ENCODE data around the gene C11orf16.
"Not testable (repeated sequence)": the region's sequence is repeated elsewhere in the genome, so short reads cannot be mapped to it uniquely, and the experiment has no call there.

The C11orf16 gene

GRCh38 chr11:8899119-8899753 is 33.5 kb downstream of the C11orf16 start:
- Mint-ChIP-seq H3K9me3 (peaks cover 0 to 9% of the 10 kb centered on the region in 2 donors), H3K4me3 (no peak overlapping the region), H3K27me3 (peaks cover 0 to 13% of the 10 kb centered on the region in 2 donors), H3K27ac (no peak overlapping the region), H3K36me3 (ENCODE audit: insufficient read depth) (peaks cover 2% of the 10 kb centered on the region), H3K4me1 (ENCODE audit: low read depth in 2 of 2) (no peaks in the 10 kb centered on the region)
- ATAC-seq (replicated peaks) (no peak), DNase-seq (no peak)

- not testable (repeated sequence) for H3K4me1 Mint-ChIP-seq (ENCODE audit: low read depth in 2 of 2); H3K36me3 Mint-ChIP-seq (ENCODE audit: insufficient read depth); ATAC-seq (replicated peaks); DNase-seq; H3K27ac Mint-ChIP-seq; H3K9me3 Mint-ChIP-seq; H3K4me3 Mint-ChIP-seq
- H3K27me3 Mint-ChIP-seq, result peaks cover 43% of the 10 kb centered on the region in 2 donors
These were observed 41.6 kb downstream of the C11orf16 start for GRCh38 chr11:8891185-8891584.

GRCh38 chr11:8886322-8886721 is 46.4 kb downstream of the C11orf16 start:
- H3K27ac Mint-ChIP-seq, result no peak overlapping the region
- H3K27me3 Mint-ChIP-seq, result peaks cover 33 to 45% of the 10 kb centered on the region in 2 donors
- no peak for DNase-seq
- H3K9me3 Mint-ChIP-seq, result no peaks in the 10 kb centered on the region
- H3K36me3 Mint-ChIP-seq (ENCODE audit: insufficient read depth), result no peaks in the 10 kb centered on the region
- no peaks in the 10 kb centered on the region for H3K4me1 Mint-ChIP-seq (ENCODE audit: low read depth in 2 of 2)
- ATAC-seq (replicated peaks), result no peak
- H3K4me3 Mint-ChIP-seq, result no peak overlapping the region

DNA sequence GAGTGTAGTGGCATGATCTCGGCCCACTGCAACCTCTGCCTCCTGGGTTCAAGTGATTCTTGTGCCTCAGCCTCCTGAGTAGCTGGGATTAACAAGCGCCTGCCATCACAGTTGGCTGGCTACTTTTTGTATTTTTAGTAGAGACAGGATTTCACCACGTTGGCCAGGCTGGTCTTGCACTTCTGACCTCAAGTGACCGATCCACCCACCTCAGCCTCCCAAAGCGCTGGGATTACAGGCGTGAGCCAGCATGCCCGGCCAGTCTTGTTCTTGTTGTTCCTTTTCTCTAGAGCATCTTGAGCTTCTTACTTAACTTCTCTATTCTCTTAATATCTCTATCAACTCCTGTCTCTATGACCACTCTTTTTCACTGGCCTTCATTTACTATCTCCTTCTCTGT is 51.2 kb downstream of the C11orf16 start:
- H3K9me3 Mint-ChIP-seq; DNase-seq; H3K36me3 Mint-ChIP-seq (ENCODE audit: insufficient read depth); H3K4me3 Mint-ChIP-seq; ATAC-seq (replicated peaks); H3K27ac Mint-ChIP-seq; H3K4me1 Mint-ChIP-seq (ENCODE audit: low read depth in 2 of 2): not testable (repeated sequence)
- peaks cover 8 to 20% of the 10 kb centered on the region in 2 donors for H3K27me3 Mint-ChIP-seq

DNA sequence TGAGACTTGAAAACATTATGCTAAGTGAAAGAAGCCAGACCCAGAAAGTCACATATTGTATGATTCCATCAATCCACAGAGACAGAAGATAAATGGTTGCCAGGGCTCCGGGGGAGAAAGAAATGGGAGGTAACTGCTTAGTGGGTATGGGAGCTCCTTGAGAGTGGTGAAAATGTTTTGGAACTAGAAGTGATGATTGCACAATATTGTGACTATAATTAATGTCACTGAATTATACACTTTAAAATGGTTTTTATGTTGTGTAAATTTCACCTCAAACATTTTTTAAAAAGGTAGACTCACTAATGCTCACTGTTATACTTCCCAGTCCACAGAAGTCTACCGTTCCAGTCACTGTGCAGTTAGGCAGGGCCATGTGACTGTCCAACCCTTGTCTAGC is 54.0 kb downstream of the C11orf16 start:
- Mint-ChIP-seq H3K4me3 (no peak overlapping the region), H3K27me3 (peaks cover 20 to 29% of the 10 kb centered on the region in 2 donors)

DNA sequence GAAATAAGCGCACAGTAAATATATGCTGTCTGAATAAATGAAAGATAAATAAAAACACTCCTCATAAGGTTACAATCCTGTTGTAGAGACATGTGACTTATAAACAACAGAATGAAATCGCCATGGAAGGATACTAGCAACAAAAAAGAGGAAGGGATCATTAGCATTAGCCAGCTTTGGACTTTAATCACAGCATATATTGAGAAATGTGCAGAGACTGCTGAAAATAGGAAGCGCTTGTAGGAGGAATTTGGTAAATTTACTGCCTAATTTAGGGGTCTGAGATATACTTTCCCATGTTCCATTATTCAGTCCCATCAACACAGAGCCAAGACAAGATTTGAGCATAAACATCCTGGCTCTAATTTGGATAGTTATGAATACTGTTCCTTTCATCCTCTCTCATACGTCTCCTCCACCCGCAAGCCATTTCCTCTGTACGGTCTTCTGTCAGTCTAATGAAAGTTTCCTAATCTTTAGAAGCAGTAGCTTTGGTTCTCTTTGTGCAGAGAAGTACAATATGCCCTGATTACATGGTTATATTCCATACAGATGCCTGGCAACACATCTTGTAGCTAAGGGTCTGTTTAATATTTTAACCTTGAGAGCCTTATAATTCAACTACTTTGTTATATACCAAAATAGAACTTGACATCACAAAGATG is 58.9 kb downstream of the C11orf16 start:
- no peaks in the 10 kb centered on the region for H3K36me3 Mint-ChIP-seq (ENCODE audit: insufficient read depth)
- H3K4me1 Mint-ChIP-seq (ENCODE audit: low read depth in 2 of 2), result no peaks in the 10 kb centered on the region
- H3K4me3 Mint-ChIP-seq, result no peak overlapping the region
- H3K27ac Mint-ChIP-seq, result no peak overlapping the region
- no peaks in the 10 kb centered on the region for H3K9me3 Mint-ChIP-seq
- ATAC-seq (replicated peaks), result no peak
- H3K27me3 Mint-ChIP-seq, result peaks cover 48 to 63% of the 10 kb centered on the region in 2 donors
- DNase-seq, result no peak

More for the DNA sequence above, 54.0 kb downstream of the C11orf16 start:
- no peak overlapping the region for H3K27ac Mint-ChIP-seq
- no peaks in the 10 kb centered on the region for H3K4me1 Mint-ChIP-seq (ENCODE audit: low read depth in 2 of 2)
- no peaks in the 10 kb centered on the region for H3K36me3 Mint-ChIP-seq (ENCODE audit: insufficient read depth)
- no peak for DNase-seq
- ATAC-seq (replicated peaks), result no peak
- no peaks in the 10 kb centered on the region for H3K9me3 Mint-ChIP-seq

DNA sequence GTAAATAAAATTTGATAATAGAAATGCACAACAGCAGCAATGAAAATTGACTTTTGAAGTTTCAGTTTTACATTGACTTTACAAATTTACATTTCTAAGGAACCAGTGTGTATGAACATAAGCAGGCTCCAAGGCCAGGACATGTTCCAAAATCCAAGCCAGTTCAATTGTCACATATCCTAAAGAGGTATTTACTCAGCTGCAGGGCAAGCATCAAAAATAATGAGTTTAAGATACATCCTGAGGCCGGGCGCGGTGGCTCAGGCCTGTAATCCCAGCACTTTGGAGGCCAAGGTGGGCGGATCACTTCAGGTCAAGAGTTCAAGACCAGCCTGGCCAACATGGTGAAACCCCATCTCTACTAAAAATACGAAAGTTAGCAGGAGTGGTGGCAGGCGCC is 60.8 kb downstream of the C11orf16 start:
- Mint-ChIP-seq H3K9me3 (no peaks in the 10 kb centered on the region), H3K4me1 (ENCODE audit: low read depth in 2 of 2) (no peaks in the 10 kb centered on the region), H3K36me3 (ENCODE audit: insufficient read depth) (no peaks in the 10 kb centered on the region), H3K27me3 (peaks cover 58 to 70% of the 10 kb centered on the region in 2 donors), H3K4me3 (no peak overlapping the region), H3K27ac (no peak overlapping the region)
- DNase-seq, result no peak
- no peak for ATAC-seq (replicated peaks)

- Mint-ChIP-seq H3K4me1 (ENCODE audit: low read depth in 2 of 2) (no peaks in the 10 kb centered on the region), H3K27ac (no peak overlapping the region), H3K4me3 (peak overlapping the region; percentile 29 to 47), H3K36me3 (ENCODE audit: insufficient read depth) (no peaks in the 10 kb centered on the region), H3K9me3 (no peaks in the 10 kb centered on the region), H3K27me3 (peaks cover 62 to 77% of the 10 kb centered on the region in 2 donors)
- ATAC-seq (replicated peaks) (no peak), DNase-seq (no peak)
These were observed 61.5 kb downstream of the C11orf16 start for GRCh38 chr11:8871171-8871775.

- Mint-ChIP-seq H3K9me3 (no peaks in the 10 kb centered on the region), H3K36me3 (ENCODE audit: insufficient read depth) (no peaks in the 10 kb centered on the region), H3K27ac (no peak overlapping the region), H3K4me1 (ENCODE audit: low read depth in 2 of 2) (no peaks in the 10 kb centered on the region), H3K4me3 (peak overlapping the region in 1 of 2 donors; percentile 47), H3K27me3 (peaks cover 64 to 81% of the 10 kb centered on the region in 2 donors)
- DNase-seq (no peak), ATAC-seq (replicated peaks) (no peak)
These were observed 62.2 kb downstream of the C11orf16 start for GRCh38 chr11:8870411-8871170.

All from effector memory CD8-positive, alpha-beta T cell (primary cell).